ENCODE data around the gene PPP3R1. TPM values are rescaled to one million over a fixed set of nuclear protein-coding genes. Genes with fewer than 3 reads are reported as not detected.

Gene PPP3R1
- total and polyA plus RNA-seq, 9 donors = 22.4 to 75.7 (median 54.0) TPM

DNA sequence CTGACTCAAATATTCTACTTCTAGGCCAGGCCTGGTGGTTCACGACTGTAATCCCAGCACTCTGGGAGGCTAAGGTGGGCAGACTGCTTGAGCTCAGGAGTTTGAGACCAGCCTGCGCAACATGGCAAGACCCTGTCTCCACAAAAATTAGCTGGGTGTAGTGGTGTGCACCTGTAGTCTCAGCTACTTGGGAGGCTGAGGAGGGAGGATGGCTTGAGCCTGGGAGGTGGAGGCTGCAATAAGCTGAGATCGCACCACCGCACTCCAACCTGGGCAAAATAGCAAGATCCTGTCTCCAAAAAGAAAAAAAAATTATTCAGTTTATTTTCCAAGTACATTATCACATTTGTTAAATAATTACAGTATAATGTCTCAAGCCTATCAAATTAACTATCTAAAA lies 7.3 kb downstream of the PPP3R1 start:
- Histone ChIP-seq H3K36me3 (no peaks in the 10 kb centered on the region), H3K9me3 (no peaks in the 10 kb centered on the region), H3K4me1 (ENCODE audit: insufficient read depth) (peaks cover 22% of the 10 kb centered on the region), H3K4me3 (no peak overlapping the region), H3K27ac (no peak overlapping the region), H3K27me3 (no peaks in the 10 kb centered on the region)
- intact Hi-C loops (cut with DNase I) = no loop called here
- 93 to 96% (median 96%) methylated on average over 4 of the region's 4 CpGs for WGBS, 3 donors
- TF ChIP-seq EP300 (IDR thresholded peaks at IDR 0.05) (no peak), POLR2A (IDR thresholded peaks at IDR 0.05) (no peak)
- TF ChIP-seq, protein P1, sequence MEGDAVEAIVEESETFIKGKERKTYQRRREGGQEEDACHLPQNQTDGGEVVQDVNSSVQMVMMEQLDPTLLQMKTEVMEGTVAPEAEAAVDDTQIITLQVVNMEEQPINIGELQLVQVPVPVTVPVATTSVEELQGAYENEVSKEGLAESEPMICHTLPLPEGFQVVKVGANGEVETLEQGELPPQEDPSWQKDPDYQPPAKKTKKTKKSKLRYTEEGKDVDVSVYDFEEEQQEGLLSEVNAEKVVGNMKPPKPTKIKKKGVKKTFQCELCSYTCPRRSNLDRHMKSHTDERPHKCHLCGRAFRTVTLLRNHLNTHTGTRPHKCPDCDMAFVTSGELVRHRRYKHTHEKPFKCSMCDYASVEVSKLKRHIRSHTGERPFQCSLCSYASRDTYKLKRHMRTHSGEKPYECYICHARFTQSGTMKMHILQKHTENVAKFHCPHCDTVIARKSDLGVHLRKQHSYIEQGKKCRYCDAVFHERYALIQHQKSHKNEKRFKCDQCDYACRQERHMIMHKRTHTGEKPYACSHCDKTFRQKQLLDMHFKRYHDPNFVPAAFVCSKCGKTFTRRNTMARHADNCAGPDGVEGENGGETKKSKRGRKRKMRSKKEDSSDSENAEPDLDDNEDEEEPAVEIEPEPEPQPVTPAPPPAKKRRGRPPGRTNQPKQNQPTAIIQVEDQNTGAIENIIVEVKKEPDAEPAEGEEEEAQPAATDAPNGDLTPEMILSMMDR (IDR thresholded peaks at IDR 0.05) = no peak
- DNase-seq = no peak

DNA sequence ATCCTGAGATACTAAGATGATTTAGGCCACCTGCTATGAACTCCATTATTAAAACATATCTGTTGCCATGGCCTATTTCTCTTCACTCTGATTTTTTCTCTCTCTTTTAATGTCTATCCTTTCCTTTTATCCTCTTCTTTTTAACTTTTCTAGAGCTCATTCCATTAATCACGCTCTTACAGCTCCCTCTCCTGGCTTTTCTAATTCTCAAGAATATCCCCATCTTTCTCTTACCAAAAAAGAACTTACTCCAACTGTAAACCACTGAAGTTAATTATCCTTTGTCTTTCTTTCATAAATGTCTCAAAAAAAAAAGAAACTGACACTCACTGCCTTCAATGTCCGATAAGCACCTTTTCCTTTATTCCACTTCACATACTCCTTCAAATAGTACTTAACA lies 7.9 kb downstream of the PPP3R1 start:
- no peak for TF ChIP-seq POLR2A (IDR thresholded peaks at IDR 0.05)
- TF ChIP-seq, protein P1 (IDR thresholded peaks at IDR 0.05) = no peak
- TF ChIP-seq EP300 (IDR thresholded peaks at IDR 0.05) = no peak
- Histone ChIP-seq H3K9me3 (no peaks in the 10 kb centered on the region), H3K4me1 (ENCODE audit: insufficient read depth) (peaks cover 24% of the 10 kb centered on the region), H3K36me3 (no peaks in the 10 kb centered on the region), H3K27me3 (no peaks in the 10 kb centered on the region), H3K27ac (no peak overlapping the region), H3K4me3 (no peak overlapping the region)
- DNase-seq = no peak
- intact Hi-C loops (cut with DNase I) = no loop called here
- 29 to 39% (median 34%) methylated on average over 2 of the region's 2 CpGs for WGBS, 3 donors

DNA sequence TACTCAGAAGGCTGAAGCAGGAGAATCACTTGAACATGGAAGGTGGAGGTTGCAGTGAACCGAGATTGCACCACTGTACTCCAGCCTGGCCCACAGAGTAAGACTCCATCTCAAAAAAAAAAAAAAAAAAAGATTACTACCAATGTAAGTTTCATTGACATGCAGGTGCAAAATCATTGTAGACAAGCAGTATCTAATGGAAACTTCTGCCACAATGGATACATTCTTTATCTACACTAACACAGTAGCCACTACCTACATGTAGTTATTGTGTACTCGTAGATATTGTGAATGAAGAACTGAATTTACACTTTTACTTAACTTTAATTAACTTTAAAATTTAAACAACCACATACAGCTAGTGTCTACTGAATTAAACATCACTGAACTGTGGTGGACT lies 10.6 kb downstream of the PPP3R1 start:
- WGBS, 3 donors = 93 to 99% (median 98%) methylated on average over 2 of the region's 2 CpGs

DNA sequence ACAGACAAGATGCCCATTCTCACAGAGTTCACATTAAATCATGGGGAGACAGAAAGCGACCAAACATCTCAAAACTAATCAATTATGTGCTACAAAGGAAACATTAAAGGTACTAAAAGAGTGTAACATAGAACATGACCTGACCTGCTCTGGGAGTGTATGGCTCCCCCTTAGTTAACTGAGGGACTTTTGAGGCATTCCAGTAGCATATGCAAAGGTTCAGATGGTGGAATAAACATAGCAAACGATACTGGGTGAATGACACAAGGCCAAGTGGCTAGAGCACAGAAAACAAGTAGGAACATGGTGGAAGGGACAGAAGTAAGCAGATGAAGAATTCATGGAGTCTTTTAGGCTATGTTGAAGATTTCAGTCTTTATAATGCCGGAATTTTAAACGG lies 11.9 kb downstream of the PPP3R1 start:
- H3K9me3 ChIP-seq = no peaks in the 10 kb centered on the region
- TF ChIP-seq EP300 (IDR thresholded peaks at IDR 0.05) (no peak), POLR2A (IDR thresholded peaks at IDR 0.05) (no peak)
- TF ChIP-seq, protein P1 (IDR thresholded peaks at IDR 0.05) = no peak
- H3K27me3 ChIP-seq = no peaks in the 10 kb centered on the region
- H3K27ac ChIP-seq = no peak overlapping the region
- peaks cover 19% of the 10 kb centered on the region for H3K4me1 ChIP-seq (ENCODE audit: insufficient read depth)
- intact Hi-C loops (cut with DNase I) = no loop called here
- no peak overlapping the region for H3K4me3 ChIP-seq
- 76 to 79% (median 77%) methylated on average over 4 of the region's 4 CpGs for WGBS, 3 donors
- H3K36me3 ChIP-seq = no peaks in the 10 kb centered on the region
- no peak for DNase-seq

More for the DNA sequence above, 10.6 kb downstream of the PPP3R1 start:
- no peak overlapping the region for H3K4me3 ChIP-seq
- DNase-seq = no peak
- intact Hi-C loops (cut with DNase I) = no loop called here
- H3K27ac ChIP-seq = no peak overlapping the region
- H3K27me3 ChIP-seq = no peaks in the 10 kb centered on the region
- TF ChIP-seq POLR2A (IDR thresholded peaks at IDR 0.05) (no peak), EP300 (IDR thresholded peaks at IDR 0.05) (no peak)
- TF ChIP-seq, protein P1 (IDR thresholded peaks at IDR 0.05) = no peak
- peaks cover 15% of the 10 kb centered on the region for H3K4me1 ChIP-seq (ENCODE audit: insufficient read depth)
- no peaks in the 10 kb centered on the region for H3K9me3 ChIP-seq
- H3K36me3 ChIP-seq = no peaks in the 10 kb centered on the region
